Skin epidermis (tissue), 12 donors: ENCODE results near the gene LIN9.
"Not testable (repeated sequence)": the region's sequence is repeated elsewhere in the genome, so short reads cannot be mapped to it uniquely, and the experiment has no call there.

Experiments
- H3K27ac ChIP-seq, 21 experiments: fragments of 200-600 bp; sonication (generic) in 11 of 21; one replicate each; pipeline ENCODE4 v1.5.0; 2020; ENCODE audit warnings: mild to moderate bottlenecking in 3 of 21, inconsistent platforms in 2 of 21, moderate library complexity in 2 of 21
- H3K4me3 ChIP-seq, 7 experiments: fragments of 200-600 bp; sonication (generic) in 2 of 7; one replicate each; pipeline ENCODE4 v1.5.0; 2020; ENCODE audit warnings: inconsistent platforms in 2 of 7, mild to moderate bottlenecking in 2 of 7, moderate library complexity in 1 of 7

The LIN9 gene

GRCh38 chr1:226222686-226223085 lies 86.3 kb downstream of the LIN9 start:
- Histone ChIP-seq H3K4me3 (no peak overlapping the region), H3K27ac (no peak overlapping the region)

- Histone ChIP-seq H3K27ac (peak overlapping the region in 1 of 21 experiments; percentile 69), H3K4me3 (no peak overlapping the region)
These were observed 88.3 kb downstream of the LIN9 start for GRCh38 chr1:226220473-226221189.

- Histone ChIP-seq H3K27ac (no peak overlapping the region), H3K4me3 (no peak overlapping the region)
These were observed 91.7 kb downstream of the LIN9 start for GRCh38 chr1:226217273-226217672.

GRCh38 chr1:226216056-226216455 lies 92.9 kb downstream of the LIN9 start:
- no peak overlapping the region for H3K27ac ChIP-seq
- H3K4me3 ChIP-seq = no peak overlapping the region

GRCh38 chr1:226215239-226215638 lies 93.7 kb downstream of the LIN9 start:
- Histone ChIP-seq H3K27ac (no peak overlapping the region), H3K4me3 (no peak overlapping the region)

- no peak overlapping the region for H3K4me3 ChIP-seq
These were observed 96.4 kb downstream of the LIN9 start for GRCh38 chr1:226212545-226212944.

GRCh38 chr1:226211181-226211821 lies 97.7 kb downstream of the LIN9 start:
- Histone ChIP-seq H3K27ac (no peak overlapping the region), H3K4me3 (no peak overlapping the region)

More at GRCh38 chr1:226212545-226212944, 96.4 kb downstream of the LIN9 start:
- H3K27ac ChIP-seq = no peak overlapping the region

- H3K27ac ChIP-seq = no peak overlapping the region
- H3K4me3 ChIP-seq = no peak overlapping the region
These were observed 98.3 kb downstream of the LIN9 start for GRCh38 chr1:226210571-226211176.

GRCh38 chr1:226209307-226210059 lies 99.5 kb downstream of the LIN9 start:
- no peak overlapping the region for H3K27ac ChIP-seq
- H3K4me3 ChIP-seq = no peak overlapping the region

GRCh38 chr1:226207048-226207447 lies 101.9 kb downstream of the LIN9 start:
- no peak overlapping the region for H3K4me3 ChIP-seq
- H3K27ac ChIP-seq = no peak overlapping the region

- Histone ChIP-seq H3K27ac (no peak overlapping the region), H3K4me3 (no peak overlapping the region)
These were observed 104.8 kb downstream of the LIN9 start for GRCh38 chr1:226204198-226204597.

- Histone ChIP-seq H3K27ac (no peak overlapping the region), H3K4me3 (no peak overlapping the region)
These were observed 105.3 kb downstream of the LIN9 start for GRCh38 chr1:226203655-226204054.

GRCh38 chr1:226203240-226203639 lies 105.7 kb downstream of the LIN9 start:
- no peak overlapping the region for H3K27ac ChIP-seq
- no peak overlapping the region for H3K4me3 ChIP-seq

- H3K27ac ChIP-seq, H3K4me3 ChIP-seq: not testable (repeated sequence)
These were observed 106.3 kb downstream of the LIN9 start for GRCh38 chr1:226202666-226203065.

GRCh38 chr1:226202246-226202645 lies 106.7 kb downstream of the LIN9 start:
- H3K27ac ChIP-seq = no peak overlapping the region

GRCh38 chr1:226201029-226201593 lies 107.9 kb downstream of the LIN9 start:
- Histone ChIP-seq H3K27ac (no peak overlapping the region), H3K4me3 (no peak overlapping the region)

More at GRCh38 chr1:226202246-226202645, 106.7 kb downstream of the LIN9 start:
- no peak overlapping the region for H3K4me3 ChIP-seq

GRCh38 chr1:226199971-226200370 lies 109.0 kb downstream of the LIN9 start:
- H3K27ac ChIP-seq = no peak overlapping the region
- no peak overlapping the region for H3K4me3 ChIP-seq

GRCh38 chr1:226195144-226195543 lies 113.8 kb downstream of the LIN9 start:
- no peak overlapping the region for H3K4me3 ChIP-seq

GRCh38 chr1:226187380-226187779 lies 121.6 kb downstream of the LIN9 start:
- peak overlapping the region in 4 of 7 experiments; percentile 66 to 87 (median 78) for H3K4me3 ChIP-seq
- peak overlapping the region in 8 of 21 experiments; percentile 88 to 98 (median 94) for H3K27ac ChIP-seq

More at GRCh38 chr1:226195144-226195543, 113.8 kb downstream of the LIN9 start:
- H3K27ac ChIP-seq = no peak overlapping the region

GRCh38 chr1:226187019-226187322 lies 122.0 kb downstream of the LIN9 start:
- Histone ChIP-seq H3K4me3 (peak overlapping the region; percentile 57 to 87 (median 78)), H3K27ac (peak overlapping the region; percentile 83 to 98 (median 95))
